ENCODE data around the gene MACROH2A1.

The MACROH2A1 gene

GRCh38 chr5:135310328-135310989 lies 88.6 kb downstream of the MACROH2A1 start:
- DNase-seq: no peak

GRCh38 chr5:135309391-135310327 lies 89.4 kb downstream of the MACROH2A1 start:
- no peak for DNase-seq

GRCh38 chr5:135308752-135309151 lies 90.3 kb downstream of the MACROH2A1 start:
- no peak for DNase-seq

GRCh38 chr5:135308245-135308644 lies 90.8 kb downstream of the MACROH2A1 start:
- no peak for DNase-seq

GRCh38 chr5:135307143-135307903 lies 91.7 kb downstream of the MACROH2A1 start:
- DNase-seq: no peak

- no peak for DNase-seq
Measured at GRCh38 chr5:135306557-135306956, 92.5 kb downstream of the MACROH2A1 start.

- DNase-seq: no peak
Measured at GRCh38 chr5:135304352-135305221, 94.4 kb downstream of the MACROH2A1 start.

GRCh38 chr5:135303582-135304173 lies 95.4 kb downstream of the MACROH2A1 start:
- DNase-seq: no peak

GRCh38 chr5:135296900-135297816 lies 101.9 kb downstream of the MACROH2A1 start:
- DNase-seq: no peak

GRCh38 chr5:135295852-135296251 lies 103.2 kb downstream of the MACROH2A1 start:
- DNase-seq: no peak

GRCh38 chr5:135294793-135295192 lies 104.2 kb downstream of the MACROH2A1 start:
- no peak for DNase-seq

- DNase-seq: no peak
Measured at GRCh38 chr5:135289651-135290050, 109.4 kb downstream of the MACROH2A1 start.

- DNase-seq: no peak
Measured at GRCh38 chr5:135287551-135287950, 111.5 kb downstream of the MACROH2A1 start.
